ENCODE measurements around the gene MAP3K12.

The MAP3K12 gene

DNA sequence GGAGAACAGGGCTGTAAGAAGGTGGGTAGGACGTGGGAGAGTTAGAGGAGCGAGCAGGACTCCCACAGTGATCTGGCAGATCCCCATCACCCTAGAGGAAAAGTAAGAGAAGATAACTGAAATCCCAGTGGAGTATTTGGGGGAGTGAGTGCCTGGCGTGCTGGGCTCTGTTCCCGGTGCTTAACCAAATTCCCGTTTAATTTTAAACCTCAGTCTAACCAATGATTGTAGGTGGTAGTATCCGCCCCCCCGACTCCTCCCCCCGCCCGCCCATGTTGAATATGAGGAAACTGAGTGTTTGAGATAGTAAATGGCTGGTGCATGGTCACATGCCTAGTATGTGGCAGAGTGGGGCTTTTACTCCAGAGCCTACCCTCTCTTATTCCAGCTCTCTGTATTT is 3.1 kb upstream of the MAP3K12 start:
- H3K27ac ChIP-seq: peak overlapping the region; percentile 99
- no peak for TF ChIP-seq CTCF (conservative IDR thresholded peaks at IDR 0.05)

DNA sequence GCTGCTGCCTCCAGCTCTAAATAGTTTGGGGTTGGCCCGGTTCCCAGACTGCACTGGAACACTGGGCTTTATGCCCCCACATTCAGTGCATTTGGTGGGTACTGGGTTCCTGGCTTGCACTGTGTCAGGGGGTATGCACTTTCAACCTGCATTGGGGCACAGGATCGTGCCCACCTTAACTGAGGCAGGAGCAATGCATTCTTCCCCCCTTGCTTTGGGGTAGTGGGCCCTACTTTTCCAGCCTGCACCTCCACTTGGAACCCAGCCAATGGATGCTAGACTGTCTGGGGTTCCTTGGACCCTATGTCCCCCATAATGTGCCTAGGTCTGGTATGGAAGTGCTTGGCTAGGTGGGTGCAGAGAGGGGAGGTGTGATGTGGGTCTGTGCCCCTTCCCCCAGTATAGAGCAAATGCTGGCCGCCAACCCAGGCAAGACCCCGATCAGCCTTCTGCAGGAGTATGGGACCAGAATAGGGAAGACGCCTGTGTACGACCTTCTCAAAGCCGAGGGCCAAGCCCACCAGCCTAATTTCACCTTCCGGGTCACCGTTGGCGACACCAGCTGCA is 2.4 kb upstream of the MAP3K12 start:
- no peak for TF ChIP-seq CTCF (conservative IDR thresholded peaks at IDR 0.05)
- peak overlapping the region; percentile 99 for H3K27ac ChIP-seq

DNA sequence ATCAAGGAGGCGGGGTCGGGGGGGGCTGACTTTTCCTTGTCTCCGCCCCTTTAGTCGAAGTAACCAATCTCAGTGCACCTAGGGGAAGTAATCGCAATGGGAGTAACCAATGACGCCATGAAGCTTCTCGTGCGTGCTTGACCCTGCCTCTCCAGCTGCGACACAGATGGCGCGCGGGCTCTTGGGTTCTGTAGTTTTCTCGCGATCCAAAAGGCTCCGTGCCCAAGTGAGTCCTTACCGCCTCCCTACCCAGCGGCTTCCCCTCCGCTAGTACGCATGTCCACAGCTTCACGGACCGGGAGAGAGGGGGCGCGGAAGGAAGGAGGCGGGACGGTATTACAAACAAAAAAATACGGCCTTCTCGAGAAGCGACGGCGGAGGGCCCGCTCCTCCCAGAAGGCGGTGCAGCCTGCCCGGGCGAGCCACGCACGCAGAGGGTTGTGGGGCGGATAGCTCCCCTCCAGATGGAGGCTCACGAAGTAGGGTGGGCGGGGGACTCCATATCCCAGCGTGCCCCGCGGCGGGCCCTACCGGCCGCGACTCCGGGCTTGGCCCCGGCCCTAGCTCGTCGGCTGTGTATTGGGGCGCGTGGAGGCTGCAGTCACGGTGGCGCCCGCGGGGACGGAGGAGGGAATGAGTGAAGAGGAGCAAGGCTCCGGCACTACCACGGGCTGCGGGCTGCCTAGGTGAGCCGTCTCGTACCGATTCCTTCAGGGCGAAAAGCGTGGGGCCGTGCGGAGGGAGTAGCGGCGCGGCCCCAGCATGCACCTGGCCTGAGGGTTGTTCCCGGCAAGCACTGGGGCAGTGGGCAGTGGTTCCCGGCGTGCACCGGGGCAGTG is 1.7 kb upstream of the MAP3K12 start, which contains the start of gene TARBP2:
TARBP2 (plus strand) TSS at position 508 of the 839 bp plus-strand sequence; CDS start at position 634, 126 bp downstream.
- peak within 1 kb of the TSS; percentile 99 for H3K27ac ChIP-seq
- no peak for TF ChIP-seq CTCF (conservative IDR thresholded peaks at IDR 0.05)

- no peak for TF ChIP-seq CTCF (conservative IDR thresholded peaks at IDR 0.05)
- peak overlapping the region; percentile 99 for H3K27ac ChIP-seq
Observed at GRCh38 chr12:53500142-53500775, 1.0 kb upstream of the MAP3K12 start.

- peak overlapping the region; percentile 99; the same call in 1 of the 2 replicates for H3K27ac ChIP-seq
- no peak for TF ChIP-seq CTCF (conservative IDR thresholded peaks at IDR 0.05)
Observed at GRCh38 chr12:53498235-53498630, 1.0 kb downstream of the MAP3K12 start.

DNA sequence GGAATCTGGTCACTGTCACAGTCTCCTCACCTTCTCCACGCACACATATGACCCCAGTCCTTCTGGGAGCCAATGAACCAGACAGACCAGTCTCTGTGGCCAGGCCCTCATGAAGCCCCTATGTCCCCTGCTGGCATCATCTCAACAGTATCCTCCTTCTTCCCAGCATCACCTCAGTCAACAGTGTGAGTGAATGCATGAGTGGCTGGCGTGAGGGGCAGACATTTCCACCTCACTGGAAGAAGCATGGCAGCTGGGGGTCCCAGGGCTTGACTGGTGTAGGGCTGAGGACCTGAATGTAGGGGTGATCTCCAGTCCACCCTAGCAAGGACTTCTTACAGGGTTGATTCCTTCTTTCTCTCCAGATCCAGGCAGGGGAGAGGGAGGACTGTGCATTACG is 1.8 kb downstream of the MAP3K12 start:
- H3K27ac ChIP-seq: no peak overlapping the region; the same call in 1 of the 2 replicates
- TF ChIP-seq CTCF (conservative IDR thresholded peaks at IDR 0.05): no peak

GRCh38 chr12:53496752-53497032 is 2.6 kb downstream of the MAP3K12 start:
- no peak overlapping the region for H3K27ac ChIP-seq
- no peak for TF ChIP-seq CTCF (conservative IDR thresholded peaks at IDR 0.05)
